Measurements from ENCODE around the gene SEMA6C. TPM values are rescaled to one million over a fixed set of nuclear protein-coding genes. Genes with fewer than 3 reads are reported as not detected.

The SEMA6C gene
- polyA plus RNA-seq, 1 donor (not counting 4 experiments of a cell fraction or from before 2014, with no cell fraction given) = 0.93 TPM

- peaks cover 0 to 5% of the 10 kb centered on the region in 2 experiments for H3K36me3 ChIP-seq (ENCODE audit: control insufficient read depth in 2 of 2, extremely low read depth in 1 of 2, insufficient read depth in 2 of 2, low read length in 2 of 2)
- H3K79me2 ChIP-seq (ENCODE audit: control insufficient read depth, insufficient read depth, low read length) = no peaks in the 10 kb centered on the region
- no peaks in the 10 kb centered on the region for H4K20me1 ChIP-seq (ENCODE audit: control insufficient read depth, extremely low read depth, insufficient read depth, low read length)
- no peak overlapping the region for H2AFZ ChIP-seq (ENCODE audit: control insufficient read depth, low read length)
- TF ChIP-seq CTCF (optimal IDR thresholded peaks at IDR 0.05 in 1 of 3, IDR thresholded peaks at IDR 0.05 in 1 of 3, conservative IDR thresholded peaks at IDR 0.05 in 1 of 3; ENCODE audit: extremely low read depth in 1 of 3, insufficient read depth in 2 of 3, low read length in 3 of 3) = no peak
- no peak for TF ChIP-seq EZH2 (IDR thresholded peaks at IDR 0.05; ENCODE audit: low read length)
- DNase-seq (ENCODE audit: low read depth, low spot score) (no peak), FAIRE-seq (no peak)
- dilution Hi-C loops (cut with MboI; ENCODE audit: extremely low pct_ligation_motif_present, low sequenced_read_pairs) = no loop called here
- no peak overlapping the region for H3K4me3 ChIP-seq (ENCODE audit: control insufficient read depth in 2 of 3, extremely low read depth in 1 of 3, insufficient read depth in 2 of 3, low read depth in 1 of 3, low read length in 3 of 3)
- H3K27me3 ChIP-seq (ENCODE audit: control insufficient read depth, extremely low read depth, insufficient read depth, low read length) = no peaks in the 10 kb centered on the region
- H3K4me1 ChIP-seq (ENCODE audit: control insufficient read depth, extremely low read depth, insufficient read depth, low read length) = no peaks in the 10 kb centered on the region
- no peaks in the 10 kb centered on the region for H3K9me3 ChIP-seq (ENCODE audit: control insufficient read depth, low read depth, low read length)
- H3K9ac ChIP-seq (ENCODE audit: control insufficient read depth, extremely low read depth, insufficient read depth, low read length) = no peak overlapping the region
- H3K27ac ChIP-seq (ENCODE audit: control insufficient read depth, insufficient read depth, low read length) = no peak overlapping the region
- no peak overlapping the region for H3K4me2 ChIP-seq (ENCODE audit: control insufficient read depth, extremely low read depth, insufficient read depth, low read depth, low read length)
- H3K9me1 ChIP-seq (ENCODE audit: control insufficient read depth, extremely low read depth, insufficient read depth, low read length) = no peaks in the 10 kb centered on the region
Observed at GRCh38 chr1:151113877-151114276, 32.6 kb downstream of the SEMA6C start.

GRCh38 chr1:151108331-151108730 is 38.1 kb downstream of the SEMA6C start:
- Histone ChIP-seq H3K9me1 (ENCODE audit: control insufficient read depth, extremely low read depth, insufficient read depth, low read length) (no peaks in the 10 kb centered on the region), H2AFZ (ENCODE audit: control insufficient read depth, low read length) (no peak overlapping the region), H3K4me1 (ENCODE audit: control insufficient read depth, extremely low read depth, insufficient read depth, low read length) (no peaks in the 10 kb centered on the region), H4K20me1 (ENCODE audit: control insufficient read depth, extremely low read depth, insufficient read depth, low read length) (no peaks in the 10 kb centered on the region), H3K27ac (ENCODE audit: control insufficient read depth, insufficient read depth, low read length) (no peak overlapping the region), H3K4me2 (ENCODE audit: control insufficient read depth, extremely low read depth, insufficient read depth, low read depth, low read length) (no peak overlapping the region), H3K4me3 (ENCODE audit: control insufficient read depth in 2 of 3, extremely low read depth in 1 of 3, insufficient read depth in 2 of 3, low read depth in 1 of 3, low read length in 3 of 3) (no peak overlapping the region), H3K27me3 (ENCODE audit: control insufficient read depth, extremely low read depth, insufficient read depth, low read length) (no peaks in the 10 kb centered on the region), H3K9ac (ENCODE audit: control insufficient read depth, extremely low read depth, insufficient read depth, low read length) (no peak overlapping the region), H3K36me3 (ENCODE audit: control insufficient read depth in 2 of 2, extremely low read depth in 1 of 2, insufficient read depth in 2 of 2, low read length in 2 of 2) (no peaks in the 10 kb centered on the region), H3K9me3 (ENCODE audit: control insufficient read depth, low read depth, low read length) (no peaks in the 10 kb centered on the region), H3K79me2 (ENCODE audit: control insufficient read depth, insufficient read depth, low read length) (no peaks in the 10 kb centered on the region)
- dilution Hi-C loops (cut with MboI; ENCODE audit: extremely low pct_ligation_motif_present, low sequenced_read_pairs) = no loop called here
- DNase-seq (ENCODE audit: low read depth, low spot score) = no peak
- no peak for FAIRE-seq
- TF ChIP-seq CTCF (optimal IDR thresholded peaks at IDR 0.05 in 1 of 3, IDR thresholded peaks at IDR 0.05 in 1 of 3, conservative IDR thresholded peaks at IDR 0.05 in 1 of 3; ENCODE audit: extremely low read depth in 1 of 3, insufficient read depth in 2 of 3, low read length in 3 of 3) = no peak
